HEK293 (cell line): ENCODE measurements around the gene BOC.

Experiments
- CTCF ChIA-PET: fragments of 350-600 bp; formaldehyde crosslinking; extraction: SDS; loops from one replicate; lab custom pipeline; 2021; ENCODE audit warnings: antibody characterized with exemption; lab: Yijun Ruan, JAX
- POLR2A ChIA-PET: fragments of 300-600 bp; formaldehyde crosslinking; extraction: SDS; loops from one replicate; lab custom pipeline; 2020; ENCODE audit warnings: antibody characterized with exemption, inconsistent platforms; lab: Yijun Ruan, JAX
- H3K27ac ChIP-seq: fragments of 200-500 bp; sonication (Bioruptor generic); 2 replicates; pipeline ENCODE4 v1.5.1; 2014; ENCODE audit warnings: low read depth, low read length, control low read depth, inconsistent platforms; ENCODE audit errors: extremely low read depth
- H3K36me3 ChIP-seq, 2 experiments: fragments of 200-500 bp in 1 of 2; sonication (Bioruptor generic) in 1 of 2; 1 replicate in 1 of 2; 2 replicates in 1 of 2; pipeline ENCODE4 v1.5.1; 2014 to 2017; ENCODE audit warnings: inconsistent platforms in 2 of 2, low read length in 2 of 2; ENCODE audit not compliant: control insufficient read depth in 2 of 2, insufficient read depth in 1 of 2
- H3K4me1 ChIP-seq: fragments of 200-500 bp; sonication (Bioruptor generic); 2 replicates; pipeline ENCODE4 v1.5.1; 2014; ENCODE audit warnings: mild to moderate bottlenecking, low read length, inconsistent platforms; ENCODE audit not compliant: control insufficient read depth, insufficient read depth
- H3K4me3 ChIP-seq: 2 replicates; pipeline ENCODE4 v1.5.1; 2011; ENCODE audit warnings: low read depth, mild to moderate bottlenecking, control low read depth, low read length, moderate library complexity
- H3K9me3 ChIP-seq: fragments of 200-500 bp; sonication (Bioruptor generic); 2 replicates; pipeline ENCODE4 v1.5.1; 2014; ENCODE audit warnings: low read depth, low read length, inconsistent platforms; ENCODE audit not compliant: control insufficient read depth, insufficient read depth
- FEZF1 ChIP-seq: fragments of 450-650 bp; formaldehyde crosslinking; IDR thresholded peaks from 2 replicates; pipeline ENCODE4 v1.5.1; 2016; ENCODE audit warnings: missing biosample characterization, missing genetic modification characterization
- KLF7 ChIP-seq: fragments of 450-650 bp; formaldehyde crosslinking; IDR thresholded peaks from 2 replicates; pipeline ENCODE4 v1.5.1; 2016; ENCODE audit warnings: missing biosample characterization, missing genetic modification characterization, borderline replicate concordance
- PRDM10 ChIP-seq: fragments of 450-650 bp; formaldehyde crosslinking; IDR thresholded peaks from 2 replicates; pipeline ENCODE4 v1.5.1; 2016; ENCODE audit warnings: missing biosample characterization, missing genetic modification characterization
- PRDM4 ChIP-seq: fragments of 450-650 bp; formaldehyde crosslinking; IDR thresholded peaks from 2 replicates; pipeline ENCODE4 v1.5.1; 2017; ENCODE audit warnings: missing biosample characterization, missing genetic modification characterization
- PRDM6 ChIP-seq: fragments of 450-650 bp; formaldehyde crosslinking; IDR thresholded peaks from 2 replicates; pipeline ENCODE4 v1.5.1; 2017; ENCODE audit warnings: missing biosample characterization, missing genetic modification characterization
- ZBTB6 ChIP-seq: fragments of 450-650 bp; formaldehyde crosslinking; IDR thresholded peaks from 2 replicates; pipeline ENCODE4 v1.5.1; 2017; ENCODE audit warnings: missing biosample characterization, missing genetic modification characterization
- ZBTB8A ChIP-seq: fragments of 450-650 bp; formaldehyde crosslinking; IDR thresholded peaks from 2 replicates; pipeline ENCODE4 v1.5.1; 2016; ENCODE audit warnings: missing biosample characterization, missing genetic modification characterization
- ZFP3 ChIP-seq: fragments of 450-650 bp; formaldehyde crosslinking; IDR thresholded peaks from 2 replicates; pipeline ENCODE4 v1.5.1; 2016; ENCODE audit warnings: low read depth, missing biosample characterization, missing genetic modification characterization
- ZNF239 ChIP-seq: fragments of 450-650 bp; formaldehyde crosslinking; IDR thresholded peaks from 2 replicates; pipeline ENCODE4 v1.5.1; 2016; ENCODE audit warnings: missing biosample characterization, missing genetic modification characterization
- ZNF398 ChIP-seq: fragments of 450-650 bp; formaldehyde crosslinking; IDR thresholded peaks from 2 replicates; pipeline ENCODE4 v1.5.1; 2017; ENCODE audit warnings: missing biosample characterization, missing genetic modification characterization
- ZNF513 ChIP-seq: fragments of 450-650 bp; IDR thresholded peaks from 2 replicates; pipeline ENCODE4 v1.5.1; 2018; ENCODE audit warnings: missing biosample characterization, missing genetic modification characterization
- ZNF549 ChIP-seq: fragments of 450-650 bp; IDR thresholded peaks from 2 replicates; pipeline ENCODE4 v1.5.1; 2018; ENCODE audit warnings: missing biosample characterization, missing genetic modification characterization, mild to moderate bottlenecking, inconsistent platforms, moderate library complexity

The BOC gene

GRCh38 chr3:113193288-113193687 lies 18.1 kb upstream of the BOC start (continued):
- TF ChIP-seq ZBTB6 (tag by site-specific recombination) (no peak), ZNF549 (tag by site-specific recombination) (no peak), PRDM4 (tag by site-specific recombination) (no peak)

- TF ChIP-seq KLF7 (no peak), ZNF239 (no peak), ZFP3 (tag by site-specific recombination) (no peak), ZNF398 (tag by site-specific recombination) (no peak), ZNF513 (tag by site-specific recombination) (no peak)
- Histone ChIP-seq H3K27ac (no peak overlapping the region), H3K9me3 (no peaks in the 10 kb centered on the region), H3K4me1 (no peaks in the 10 kb centered on the region), H3K4me3 (no peak overlapping the region), H3K36me3 (no peaks in the 10 kb centered on the region)
- POLR2A ChIA-PET, result no interaction called here
- CTCF ChIA-PET, result no interaction called here
Measured at GRCh38 chr3:113193719-113194118, 17.6 kb upstream of the BOC start.

- Histone ChIP-seq H3K4me1 (no peaks in the 10 kb centered on the region), H3K9me3 (no peaks in the 10 kb centered on the region), H3K36me3 (no peaks in the 10 kb centered on the region), H3K27ac (no peak overlapping the region), H3K4me3 (no peak overlapping the region)
- ChIA-PET POLR2A (no interaction called here), CTCF (interaction anchor here (0.6 to 0.9 kb wide), 2 partner anchors 93 to 551 kb away, joined by 3 read pairs; no protein-coding TSS in a partner anchor)
- TF ChIP-seq ZBTB8A (tag by site-specific recombination), result 0 out of 2 replicates have a peak, but pooled peaks have one; percentile 15
- TF ChIP-seq PRDM6 (tag by site-specific recombination), result peak; percentile 74
- no peak for TF ChIP-seq PRDM10
- TF ChIP-seq FEZF1 (tag by site-specific recombination), result 0 out of 2 replicates have a peak, but pooled peaks have one; percentile 22
Measured at GRCh38 chr3:113194823-113195401, 16.4 kb upstream of the BOC start.
